Muscle layer of duodenum (tissue), 2 donors: ENCODE data around the gene CENPX.

Source experiments
- H3K27ac ChIP-seq: one replicate; pipeline ENCODE4 v1.7.0; 2013; ENCODE audit warnings: mild to moderate bottlenecking, low read length
- H3K27me3 ChIP-seq: one replicate; pipeline ENCODE4 v1.7.0; 2013; ENCODE audit warnings: low read depth, mild to moderate bottlenecking, control low read depth, low read length
- H3K36me3 ChIP-seq, 2 donors: one replicate each; pipeline ENCODE4 v1.7.0; 2013; ENCODE audit warnings: low read length in 2 of 2, control low read depth in 1 of 2, mild to moderate bottlenecking in 1 of 2; ENCODE audit not compliant: insufficient read depth in 2 of 2, control insufficient read depth in 1 of 2
- H3K4me1 ChIP-seq, 2 donors: one replicate each; pipeline ENCODE4 v1.7.0; 2013; ENCODE audit warnings: low read length in 2 of 2, mild to moderate bottlenecking in 2 of 2, control low read depth in 1 of 2, moderate library complexity in 1 of 2; ENCODE audit not compliant: insufficient read depth in 2 of 2, control insufficient read depth in 1 of 2
- H3K4me3 ChIP-seq, 2 donors: one replicate each; pipeline ENCODE4 v1.7.0; 2013; ENCODE audit warnings: low read length in 2 of 2, low read depth in 1 of 2, mild to moderate bottlenecking in 1 of 2
- H3K9me3 ChIP-seq, 2 donors: one replicate each; pipeline ENCODE4 v1.7.0; 2013; ENCODE audit warnings: low read length in 2 of 2, control low read depth in 1 of 2, mild to moderate bottlenecking in 1 of 2; ENCODE audit not compliant: control insufficient read depth in 1 of 2
- donor health status: healthy.

The CENPX gene

DNA sequence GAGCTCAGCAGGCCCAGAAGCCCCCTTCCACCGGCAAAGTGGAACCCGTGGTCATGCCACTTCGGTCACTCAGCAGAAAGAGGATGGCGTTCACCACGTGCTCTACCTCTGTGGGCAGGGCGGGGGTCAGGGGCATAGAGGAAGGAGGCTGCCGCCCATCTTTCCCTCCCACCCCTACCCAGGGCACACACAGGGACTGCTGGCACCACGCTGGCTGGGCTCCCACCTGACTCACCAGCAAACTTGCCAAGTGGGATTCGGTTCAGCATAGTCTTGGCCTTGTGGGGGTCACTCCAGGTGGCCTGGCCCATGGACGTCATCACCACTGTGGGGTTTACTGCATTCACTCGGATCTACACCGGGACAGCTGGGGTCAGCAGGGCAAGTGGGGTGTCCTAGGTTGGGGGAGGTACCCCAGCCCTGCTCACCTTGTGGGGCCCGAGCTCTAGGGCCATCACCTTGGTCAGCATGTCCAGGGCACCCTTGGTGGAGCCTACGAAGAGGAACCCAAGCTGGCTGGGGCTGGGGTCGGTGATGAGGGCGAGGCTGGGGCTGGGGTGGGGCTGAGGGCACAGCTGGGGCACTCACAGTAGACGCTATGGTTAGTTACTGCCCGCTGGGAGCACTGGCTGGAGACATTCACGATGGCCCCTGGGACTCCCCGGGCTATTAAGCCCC lies 13.4 kb upstream of the CENPX start:
- H3K27ac ChIP-seq, result no peak overlapping the region
- H3K27me3 ChIP-seq, result no peaks in the 10 kb centered on the region

DNA sequence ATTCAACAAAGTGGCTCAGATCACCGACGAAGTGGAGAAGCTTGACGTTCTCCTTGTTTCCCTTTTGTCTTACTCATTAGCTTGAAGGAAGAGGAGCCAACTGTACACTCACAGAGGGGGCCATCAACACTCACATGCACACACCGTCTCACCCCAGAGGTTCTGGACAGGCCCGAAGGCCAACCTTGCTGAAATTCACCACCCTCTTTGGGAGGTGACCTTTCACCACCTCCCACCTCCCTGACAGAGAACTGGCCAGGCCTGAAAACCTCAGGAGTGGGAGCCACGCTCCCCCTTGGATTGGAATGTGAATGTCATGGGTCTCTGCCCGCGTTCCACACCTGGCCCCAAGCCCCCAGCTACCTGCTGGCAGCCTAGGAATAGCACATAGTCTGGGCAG lies 12.8 kb upstream of the CENPX start:
- Histone ChIP-seq H3K27ac (no peak overlapping the region), H3K36me3 (no peaks in the 10 kb centered on the region), H3K4me3 (no peak overlapping the region), H3K9me3 (no peaks in the 10 kb centered on the region), H3K27me3 (no peaks in the 10 kb centered on the region), H3K4me1 (peaks cover 8 to 30% of the 10 kb centered on the region in 2 donors)

More for the DNA sequence above, 13.4 kb upstream of the CENPX start:
- H3K4me3 ChIP-seq, result peak overlapping the region in 1 of 2 donors; percentile 73
- H3K9me3 ChIP-seq, result no peaks in the 10 kb centered on the region
- no peaks in the 10 kb centered on the region for H3K36me3 ChIP-seq
- peaks cover 8 to 24% of the 10 kb centered on the region in 2 donors for H3K4me1 ChIP-seq

DNA sequence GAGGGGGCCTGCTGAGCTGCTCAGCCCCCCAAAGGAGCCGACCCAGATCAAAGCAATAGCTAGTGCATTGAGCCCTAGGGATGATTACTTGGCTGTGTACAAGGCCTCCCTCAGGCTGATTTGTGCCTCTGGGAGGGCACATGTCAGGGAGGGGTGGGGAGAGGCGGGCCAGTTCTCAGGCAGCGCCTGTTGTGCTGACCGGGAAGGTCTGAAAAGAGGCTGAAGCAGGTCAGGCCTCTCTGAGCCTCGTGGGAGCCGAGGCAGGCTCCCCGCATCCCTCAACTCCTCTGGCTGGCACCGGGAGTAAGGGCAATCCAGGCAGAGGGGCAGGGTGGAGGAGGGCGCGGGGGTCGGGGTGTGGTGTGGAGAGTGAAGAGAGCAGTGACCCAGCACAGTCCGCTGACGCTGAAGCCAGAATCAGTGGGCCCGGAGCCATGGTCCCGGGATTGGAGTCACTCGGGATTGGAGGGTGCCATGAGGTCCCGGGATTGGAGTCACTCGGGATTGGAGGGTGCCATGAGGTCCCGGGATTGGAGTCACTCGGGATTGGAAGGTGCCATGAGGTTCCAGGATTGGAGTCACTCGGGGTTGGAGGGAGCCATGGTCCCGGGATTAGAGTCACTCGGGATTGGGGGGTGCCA lies 11.8 kb upstream of the CENPX start:
- Histone ChIP-seq H3K9me3 (no peaks in the 10 kb centered on the region), H3K27me3 (no peaks in the 10 kb centered on the region), H3K27ac (no peak overlapping the region), H3K4me1 (peaks cover 8 to 36% of the 10 kb centered on the region in 2 donors), H3K36me3 (no peaks in the 10 kb centered on the region), H3K4me3 (no peak overlapping the region)

DNA sequence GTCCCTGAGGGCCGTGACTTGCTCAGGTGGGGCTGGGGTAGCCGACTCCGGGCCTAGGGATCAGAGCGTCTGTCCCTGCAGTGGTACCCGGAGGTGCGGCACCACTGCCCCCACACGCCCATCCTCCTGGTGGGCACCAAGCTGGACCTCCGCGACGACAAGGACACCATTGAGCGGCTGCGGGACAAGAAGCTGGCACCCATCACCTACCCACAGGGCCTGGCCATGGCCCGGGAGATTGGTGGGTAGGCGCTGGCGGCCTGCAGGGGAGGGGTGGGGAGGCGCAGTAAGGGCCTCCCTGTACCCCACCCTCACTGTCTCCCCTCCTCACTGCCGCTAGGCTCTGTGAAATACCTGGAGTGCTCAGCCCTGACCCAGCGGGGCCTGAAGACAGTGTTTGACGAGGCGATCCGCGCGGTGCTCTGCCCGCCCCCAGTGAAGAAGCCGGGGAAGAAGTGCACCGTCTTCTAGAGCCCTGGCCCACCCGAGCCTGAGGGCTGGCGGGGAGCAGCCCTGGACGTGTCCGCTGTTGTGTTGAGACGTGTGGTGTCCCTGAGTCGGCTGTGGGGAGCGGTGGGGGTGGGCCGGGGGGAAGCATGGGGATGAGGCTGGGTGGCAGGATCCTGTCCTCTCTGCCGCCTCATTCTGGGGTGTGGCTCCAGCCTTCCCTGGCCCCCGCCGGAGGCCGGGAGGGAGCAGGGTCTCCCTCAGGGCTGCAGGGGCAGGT lies 10.8 kb upstream of the CENPX start:
- Histone ChIP-seq H3K4me3 (no peak overlapping the region), H3K27me3 (no peaks in the 10 kb centered on the region), H3K4me1 (peaks cover 8 to 36% of the 10 kb centered on the region in 2 donors), H3K27ac (no peak overlapping the region), H3K9me3 (no peaks in the 10 kb centered on the region), H3K36me3 (peaks cover 0 to 4% of the 10 kb centered on the region in 2 donors)

DNA sequence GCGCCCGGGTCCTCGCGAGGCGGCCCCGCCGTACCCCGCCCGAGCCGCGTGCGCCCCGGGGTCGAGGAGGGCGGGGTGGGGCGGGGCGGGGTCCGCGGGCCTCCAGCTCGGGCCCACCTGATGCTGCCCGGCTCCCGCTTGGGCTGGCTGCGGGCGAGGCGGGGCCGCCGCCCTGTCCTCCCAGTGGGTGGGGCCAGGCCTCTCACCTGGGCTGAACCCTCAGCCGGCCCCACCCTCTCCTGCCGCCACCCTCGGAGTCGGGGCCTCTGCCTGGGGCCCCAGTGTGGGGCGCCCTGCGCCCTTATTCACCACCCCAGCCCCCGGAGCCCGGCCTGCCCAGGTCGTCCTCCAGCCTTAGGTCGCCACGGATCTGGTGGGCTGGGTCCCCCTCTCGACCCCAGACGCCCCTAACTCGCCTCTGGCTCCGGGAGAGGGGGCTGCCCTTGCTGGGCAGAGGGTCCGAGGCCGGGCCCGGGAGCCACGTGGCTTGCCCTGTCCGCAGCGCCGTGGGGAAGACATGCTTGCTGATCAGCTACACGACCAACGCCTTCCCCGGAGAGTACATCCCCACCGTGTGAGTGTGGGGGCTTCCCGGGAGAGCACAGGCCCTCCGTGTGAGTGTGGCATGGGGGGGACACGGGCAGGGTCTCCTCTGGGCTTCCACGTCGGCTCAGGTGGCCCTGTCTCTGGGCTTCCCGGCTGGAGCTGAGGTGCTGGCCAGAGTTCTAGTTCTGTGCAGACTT lies 9.4 kb upstream of the CENPX start:
- no peaks in the 10 kb centered on the region for H3K9me3 ChIP-seq
- H3K27ac ChIP-seq, result no peak overlapping the region
- H3K4me3 ChIP-seq, result peak overlapping the region in 1 of 2 donors; percentile 42
- peaks cover 4 to 32% of the 10 kb centered on the region in 2 donors for H3K4me1 ChIP-seq
- no peaks in the 10 kb centered on the region for H3K27me3 ChIP-seq
- H3K36me3 ChIP-seq, result peaks cover 0 to 11% of the 10 kb centered on the region in 2 donors

DNA sequence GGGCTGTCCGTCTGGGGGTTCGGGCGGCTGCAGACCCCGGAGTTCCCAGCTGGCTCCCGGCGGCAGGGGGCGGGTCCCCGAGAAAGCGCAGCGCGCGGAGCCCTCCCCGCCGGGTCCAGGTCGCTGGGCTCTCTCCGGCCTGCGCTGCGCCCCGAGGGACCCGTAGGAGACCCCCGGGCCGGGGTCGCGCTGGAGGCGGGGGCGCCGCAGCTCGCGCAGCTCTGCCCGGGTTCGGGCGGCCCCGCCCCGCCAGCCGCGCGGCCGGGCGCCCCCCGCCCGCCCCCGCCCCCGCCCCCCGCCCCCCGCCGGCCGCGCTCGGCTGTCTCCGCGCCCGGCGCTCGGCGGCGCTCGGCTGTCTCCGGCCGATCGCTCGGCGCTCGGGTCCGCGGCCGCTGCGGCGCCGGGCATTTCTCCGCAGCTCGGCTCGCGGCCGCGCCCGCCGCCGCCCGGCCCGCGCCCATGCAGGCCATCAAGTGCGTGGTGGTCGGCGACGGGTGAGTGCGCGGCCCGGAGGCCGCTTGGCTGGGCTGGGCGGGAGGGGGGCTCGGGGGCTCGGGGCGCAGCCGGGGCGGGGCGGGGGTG lies 8.7 kb upstream of the CENPX start, which contains the start of gene RAC3:
RAC3 (plus strand) TSS at position 376 of the 582 bp plus-strand sequence; CDS start at position 460, 84 bp downstream.
- Histone ChIP-seq H3K27me3 (no peaks in the 10 kb centered on the region), H3K36me3 (peaks cover 0 to 11% of the 10 kb centered on the region in 2 donors), H3K9me3 (no peaks in the 10 kb centered on the region), H3K27ac (no peak within 1 kb of the TSS), H3K4me1 (peaks cover under 1 to 26% of the 10 kb centered on the region in 2 donors), H3K4me3 (peak within 1 kb of the TSS; percentile 26 to 66)

DNA sequence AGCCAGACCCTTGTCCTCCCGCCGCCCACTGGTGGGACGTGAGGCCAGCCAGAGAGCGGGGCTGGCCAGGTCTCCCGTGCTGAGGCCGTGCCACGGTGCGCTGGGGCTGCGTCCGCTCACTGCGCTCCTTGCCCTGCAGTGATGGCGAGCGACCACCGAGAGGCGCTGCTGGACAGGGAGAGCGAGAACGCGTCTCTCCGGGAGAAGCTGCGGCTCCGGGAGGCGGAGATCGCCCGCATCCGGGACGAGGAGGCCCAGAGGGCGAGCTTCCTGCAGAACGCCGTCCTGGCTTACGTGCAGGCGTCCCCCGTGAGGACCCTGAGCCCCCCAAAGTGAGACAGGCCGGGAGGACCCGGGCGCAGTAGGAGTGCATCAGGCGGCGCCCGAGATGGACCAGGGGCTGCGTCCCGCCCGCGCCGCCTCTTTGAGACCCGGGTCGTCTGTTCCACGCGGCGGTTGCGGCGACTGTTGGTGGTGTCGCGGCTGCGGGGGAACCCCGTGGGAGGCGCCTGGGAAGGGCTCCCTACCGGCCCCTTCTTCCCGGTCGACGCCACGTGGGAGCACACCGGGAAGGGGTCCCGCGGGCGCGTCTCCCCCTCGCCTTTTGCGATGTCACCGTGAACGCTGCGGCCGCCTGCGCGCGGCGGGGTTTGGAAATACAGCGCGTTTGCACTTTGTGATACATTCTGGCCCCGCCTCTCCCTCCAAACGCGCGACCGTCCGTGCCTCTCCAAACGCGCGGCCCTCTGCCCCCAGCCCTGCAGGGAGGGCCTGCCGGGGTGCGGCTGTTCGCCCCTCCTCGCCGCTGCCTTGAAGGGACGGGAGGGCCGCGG lies 8.0 kb upstream of the CENPX start:
- H3K27me3 ChIP-seq, result no peaks in the 10 kb centered on the region
- no peaks in the 10 kb centered on the region for H3K9me3 ChIP-seq
- peaks cover 0 to 11% of the 10 kb centered on the region in 2 donors for H3K36me3 ChIP-seq
- H3K4me1 ChIP-seq, result peaks cover 0 to 20% of the 10 kb centered on the region in 2 donors
- H3K4me3 ChIP-seq, result peak overlapping the region; percentile 26 to 66
- no peak overlapping the region for H3K27ac ChIP-seq

DNA sequence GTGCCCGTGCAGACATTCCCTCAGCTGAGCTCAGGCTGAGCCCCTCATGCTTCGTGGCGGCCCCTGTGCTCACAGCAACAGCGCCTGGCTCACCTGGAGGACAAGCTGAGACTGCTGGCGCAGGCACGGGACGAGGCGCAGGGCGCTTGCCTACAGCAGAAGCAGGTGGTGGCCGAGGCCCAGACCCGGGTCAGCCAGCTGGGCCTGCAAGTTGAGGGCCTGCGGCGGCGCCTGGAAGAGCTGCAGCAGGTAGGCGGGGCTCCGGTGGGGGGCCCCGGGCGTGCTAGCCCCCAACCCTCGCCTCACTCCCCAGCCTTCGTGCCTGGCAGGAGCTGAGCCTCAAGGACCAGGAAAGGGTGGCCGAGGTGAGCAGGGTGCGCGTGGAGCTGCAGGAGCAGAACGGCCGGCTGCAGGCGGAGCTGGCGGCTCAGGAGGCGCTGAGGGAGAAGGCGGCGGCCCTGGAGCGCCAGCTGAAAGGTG lies 7.4 kb upstream of the CENPX start:
- H3K4me3 ChIP-seq, result peak overlapping the region in 1 of 2 donors; percentile 66
- H3K27me3 ChIP-seq, result no peaks in the 10 kb centered on the region

DNA sequence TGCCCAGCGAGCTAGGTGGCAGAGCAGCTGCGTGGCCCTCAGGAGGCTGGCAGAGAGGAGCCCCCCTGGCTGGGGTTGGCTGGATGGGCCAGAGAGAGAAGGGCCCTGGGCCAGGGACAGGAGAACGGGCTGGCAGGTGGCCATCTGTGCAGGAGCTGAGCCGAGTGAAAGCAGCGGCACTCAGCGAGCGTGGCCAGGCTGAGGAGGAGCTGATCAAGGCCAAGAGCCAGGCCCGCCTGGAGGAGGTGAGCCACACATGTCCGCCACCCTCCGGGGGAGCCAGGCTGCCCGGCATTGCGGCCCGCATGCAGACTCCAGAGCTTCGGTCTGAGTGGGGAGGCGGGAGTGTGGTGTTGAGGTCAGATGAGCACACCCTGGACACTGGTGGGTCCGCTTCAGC lies 6.7 kb upstream of the CENPX start:
- Histone ChIP-seq H3K4me3 (no peak overlapping the region), H3K9me3 (no peaks in the 10 kb centered on the region), H3K36me3 (peaks cover 0 to 11% of the 10 kb centered on the region in 2 donors), H3K27ac (no peak overlapping the region), H3K4me1 (peaks cover 1 to 22% of the 10 kb centered on the region in 2 donors), H3K27me3 (no peaks in the 10 kb centered on the region)

More for the DNA sequence above, 7.4 kb upstream of the CENPX start:
- no peaks in the 10 kb centered on the region for H3K9me3 ChIP-seq
- peaks cover 0 to 11% of the 10 kb centered on the region in 2 donors for H3K36me3 ChIP-seq
- H3K4me1 ChIP-seq, result peaks cover 0 to 20% of the 10 kb centered on the region in 2 donors
- no peak overlapping the region for H3K27ac ChIP-seq

DNA sequence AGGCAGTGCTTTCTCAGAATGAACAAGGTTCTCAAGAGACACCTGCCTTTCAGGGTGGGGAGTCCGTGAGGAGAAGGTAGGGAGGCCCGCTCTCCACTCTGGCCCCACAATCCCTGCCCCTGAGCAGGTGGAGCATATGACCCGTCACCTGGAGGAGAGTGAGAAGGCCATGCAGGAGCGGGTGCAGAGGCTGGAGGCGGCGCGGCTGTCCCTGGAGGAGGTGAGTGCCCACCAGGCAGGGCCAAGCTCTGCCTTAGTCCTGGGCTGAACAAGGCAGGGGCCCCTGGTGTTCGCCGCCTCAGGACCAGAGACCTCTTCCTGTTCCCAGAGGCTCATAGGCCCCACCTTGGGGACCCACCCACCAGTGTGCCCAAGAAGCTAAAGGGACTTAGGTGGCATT lies 6.3 kb upstream of the CENPX start:
- Histone ChIP-seq H3K9me3 (no peaks in the 10 kb centered on the region), H3K27ac (no peak overlapping the region), H3K36me3 (peaks cover 0 to 11% of the 10 kb centered on the region in 2 donors)

More for the DNA sequence above, 6.3 kb upstream of the CENPX start:
- Histone ChIP-seq H3K27me3 (no peaks in the 10 kb centered on the region), H3K4me1 (peaks cover 5 to 27% of the 10 kb centered on the region in 2 donors), H3K4me3 (no peak overlapping the region)
